Caco-2 (cell line): Measurements from ENCODE around the gene GRHPR. TPM values are rescaled to one million over a fixed set of nuclear protein-coding genes. Genes with fewer than 3 reads are reported as not detected.
"Not testable (repeated sequence)": the region's sequence is repeated elsewhere in the genome, so short reads cannot be mapped to it uniquely, and the experiment has no call there.

Experiments
- BruUV-seq: library from RNA; stranded (reverse); fragments of 400-500 nt; replicated peaks from 2 replicates; lab custom pipeline; 2021; lab: Mats Ljungman, UMichigan
- CTCF ChIA-PET: fragments of 300-600 bp; sonication (Branson Sonifier 250); formaldehyde crosslinking; loops from one replicate; lab custom pipeline; 2022; ENCODE audit warnings: antibody characterized with exemption; lab: Charles Lee
- POLR2A ChIA-PET: fragments of 300-600 bp; sonication (Branson Sonifier 250); formaldehyde crosslinking; loops from one replicate; lab custom pipeline; 2022; ENCODE audit warnings: antibody characterized with exemption; lab: Charles Lee
- DNase-seq, 2 experiments: peaks; one replicate each; pipeline versions ENCODE4 v3.0.0 to v3.0.0-alpha.2; 2020 to 2022
- H3K27me3 ChIP-seq: replicated peaks from 2 replicates; pipeline ENCODE4 v1.6.0; 2011; ENCODE audit warnings: low read length; ENCODE audit not compliant: control insufficient read depth, insufficient read depth
- H3K36me3 ChIP-seq: 2 replicates; pipeline ENCODE4 v1.5.1; 2011; ENCODE audit warnings: low read length; ENCODE audit not compliant: control insufficient read depth, insufficient read depth
- H3K4me1 ChIP-seq: fragments of 250-450 bp; sonication (Bioruptor Pico); 2 replicates; pipeline ENCODE4 v1.5.1; 2020; ENCODE audit warnings: mild to moderate bottlenecking
- H3K4me3 ChIP-seq: 2 replicates; pipeline ENCODE4 v1.5.1; 2011; ENCODE audit warnings: low read depth, mild to moderate bottlenecking, control low read depth, low read length
- H3K9me3 ChIP-seq: fragments of 250-450 bp; sonication (Bioruptor Pico); 2 replicates; pipeline ENCODE4 v1.5.1; 2020; ENCODE audit warnings: mild to moderate bottlenecking, moderate library complexity
- H3K27ac Mint-ChIP-seq: one replicate; pipeline ENCODE4 v1.8.0; 2022; ENCODE audit warnings: mixed read lengths; ENCODE audit not compliant: unreplicated experiment
- H3K27me3 Mint-ChIP-seq: one replicate; pipeline ENCODE4 v1.8.0; 2022; ENCODE audit warnings: mixed read lengths; ENCODE audit not compliant: insufficient read depth, unreplicated experiment
- H3K36me3 Mint-ChIP-seq: one replicate; pipeline ENCODE4 v1.8.0; 2022; ENCODE audit warnings: mild to moderate bottlenecking, mixed read lengths; ENCODE audit not compliant: insufficient read depth, unreplicated experiment
- H3K4me1 Mint-ChIP-seq: one replicate; pipeline ENCODE4 v1.8.0; 2022; ENCODE audit warnings: low read depth, mixed read lengths; ENCODE audit not compliant: unreplicated experiment
- H3K4me3 Mint-ChIP-seq: one replicate; pipeline ENCODE4 v1.8.0; 2022; ENCODE audit warnings: mild to moderate bottlenecking, moderate library complexity, mixed read lengths; ENCODE audit not compliant: unreplicated experiment
- H3K9me3 Mint-ChIP-seq: one replicate; pipeline ENCODE4 v1.8.0; 2022; ENCODE audit warnings: mixed read lengths; ENCODE audit not compliant: unreplicated experiment
- intact Hi-C: fragments of 100-400 bp; cut with micrococcal nuclease; formaldehyde crosslinking; loops from one replicate; pipeline ENCODE4 v1.10.0; 2022; ENCODE audit not compliant: unreplicated experiment
- total RNA-seq: library from RNA; stranded (reverse); gene quantifications from 2 replicates; pipeline ENCODE4 v1.2.3, GENCODE V29; 2022
- TF ChIP-seq, protein P1 (sequence below), 2 experiments: fragments of 200-600 bp in 1 of 2; IDR thresholded peaks; 1 replicate in 1 of 2; 2 replicates in 1 of 2; pipeline versions ENCODE4 v1.5.1 to v1.8.0; 2011 to 2022; ENCODE audit warnings: antibody characterized with exemption in 1 of 2, control low read depth in 1 of 2, inconsistent platforms in 1 of 2, low read depth in 1 of 2, low read length in 1 of 2, mild to moderate bottlenecking in 1 of 2, moderate library complexity in 1 of 2; ENCODE audit not compliant: insufficient read depth in 1 of 2, severe bottlenecking in 1 of 2, unreplicated experiment in 1 of 2

The GRHPR gene
- total RNA-seq, 1 experiment from 2014 or later, result 82.5 TPM

GRCh38 chr9:37425298-37425752 is 2.8 kb downstream of the GRHPR start:
- Histone ChIP-seq H3K36me3 (peaks cover 4% of the 10 kb centered on the region), H3K4me3 (no peak overlapping the region), H3K27me3 (no peaks in the 10 kb centered on the region), H3K4me1 (peaks cover 14% of the 10 kb centered on the region; the same call in 1 of the 2 replicates), H3K9me3 (no peaks in the 10 kb centered on the region)
- DNase-seq, result no peak
- CTCF ChIA-PET, result no interaction called here
- Mint-ChIP-seq H3K27ac (no peak overlapping the region), H3K4me1 (peaks cover 13% of the 10 kb centered on the region), H3K9me3 (no peaks in the 10 kb centered on the region), H3K4me3 (no peak overlapping the region), H3K36me3 (peaks cover 34% of the 10 kb centered on the region), H3K27me3 (no peaks in the 10 kb centered on the region)
- BruUV-seq, result no TSS peak
- TF ChIP-seq, protein P1, sequence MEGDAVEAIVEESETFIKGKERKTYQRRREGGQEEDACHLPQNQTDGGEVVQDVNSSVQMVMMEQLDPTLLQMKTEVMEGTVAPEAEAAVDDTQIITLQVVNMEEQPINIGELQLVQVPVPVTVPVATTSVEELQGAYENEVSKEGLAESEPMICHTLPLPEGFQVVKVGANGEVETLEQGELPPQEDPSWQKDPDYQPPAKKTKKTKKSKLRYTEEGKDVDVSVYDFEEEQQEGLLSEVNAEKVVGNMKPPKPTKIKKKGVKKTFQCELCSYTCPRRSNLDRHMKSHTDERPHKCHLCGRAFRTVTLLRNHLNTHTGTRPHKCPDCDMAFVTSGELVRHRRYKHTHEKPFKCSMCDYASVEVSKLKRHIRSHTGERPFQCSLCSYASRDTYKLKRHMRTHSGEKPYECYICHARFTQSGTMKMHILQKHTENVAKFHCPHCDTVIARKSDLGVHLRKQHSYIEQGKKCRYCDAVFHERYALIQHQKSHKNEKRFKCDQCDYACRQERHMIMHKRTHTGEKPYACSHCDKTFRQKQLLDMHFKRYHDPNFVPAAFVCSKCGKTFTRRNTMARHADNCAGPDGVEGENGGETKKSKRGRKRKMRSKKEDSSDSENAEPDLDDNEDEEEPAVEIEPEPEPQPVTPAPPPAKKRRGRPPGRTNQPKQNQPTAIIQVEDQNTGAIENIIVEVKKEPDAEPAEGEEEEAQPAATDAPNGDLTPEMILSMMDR (IDR thresholded peaks at IDR 0.05; ENCODE audit: insufficient read depth in 1 of 2, low read depth in 1 of 2, low read length in 1 of 2, severe bottlenecking in 1 of 2, unreplicated experiment in 1 of 2), result no peak
- POLR2A ChIA-PET, result interaction anchor here (0.6 kb wide), 1 partner anchor 40 kb away, joined by 5 read pairs; the partner anchor contains the start of gene ZBTB5
- intact Hi-C loops, result no loop called here

DNA sequence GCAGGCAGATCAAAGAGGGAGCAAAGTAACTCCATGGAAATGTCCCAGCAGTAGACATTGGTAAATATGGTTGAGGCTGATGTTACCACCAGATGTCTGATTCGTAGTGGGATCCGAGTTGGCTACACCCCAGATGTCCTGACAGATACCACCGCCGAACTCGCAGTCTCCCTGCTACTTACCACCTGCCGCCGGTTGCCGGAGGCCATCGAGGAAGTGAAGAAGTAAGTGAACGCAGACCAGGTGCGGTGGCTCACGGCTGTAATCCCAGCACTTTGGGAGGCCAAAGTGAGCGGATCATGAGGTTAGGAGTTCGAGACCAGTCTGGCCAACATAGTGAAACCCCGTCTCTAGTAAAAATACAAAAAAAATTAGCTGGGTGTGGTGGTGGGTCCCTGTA is 3.9 kb downstream of the GRHPR start:
- H3K27me3 ChIP-seq, POLR2A ChIA-PET, CTCF ChIA-PET, H3K4me3 Mint-ChIP-seq, H3K4me3 ChIP-seq, BruUV-seq, DNase-seq, H3K9me3 ChIP-seq, H3K9me3 Mint-ChIP-seq, H3K36me3 ChIP-seq, H3K27ac Mint-ChIP-seq, intact Hi-C loops, H3K27me3 Mint-ChIP-seq: not testable (repeated sequence)
- H3K36me3 Mint-ChIP-seq, result peaks cover 34% of the 10 kb centered on the region
- H3K4me1 Mint-ChIP-seq, result peaks cover 13% of the 10 kb centered on the region
- H3K4me1 ChIP-seq, result peaks cover 20% of the 10 kb centered on the region; the same call in 1 of the 2 replicates

DNA sequence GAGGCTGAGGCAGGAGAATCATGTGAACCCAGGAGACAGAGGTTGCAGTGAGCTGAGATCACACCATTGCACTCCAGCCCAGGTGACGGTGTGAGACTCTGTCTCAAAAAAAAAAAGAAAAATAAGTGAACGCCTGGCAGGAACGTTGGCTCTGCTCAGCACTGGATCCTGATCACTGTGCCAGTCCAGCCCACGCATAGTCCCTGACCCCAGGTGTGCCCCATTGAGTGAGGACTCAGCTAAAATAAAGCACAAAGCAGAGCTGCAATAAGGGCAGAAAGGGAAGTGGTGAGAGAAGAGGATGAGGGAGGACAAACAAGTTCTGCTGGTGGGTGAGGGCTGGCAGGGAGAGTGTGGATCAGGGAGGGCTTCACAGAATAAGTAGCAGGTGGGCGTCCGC is 4.3 kb downstream of the GRHPR start:
- H3K4me1 Mint-ChIP-seq, result peaks cover 11% of the 10 kb centered on the region
- intact Hi-C loops, result no loop called here
- no peaks in the 10 kb centered on the region for H3K9me3 Mint-ChIP-seq
- no peak overlapping the region for H3K4me3 ChIP-seq
- BruUV-seq, result no TSS peak
- H3K36me3 Mint-ChIP-seq, result peaks cover 38% of the 10 kb centered on the region
- no peak for DNase-seq
- CTCF ChIA-PET, result no interaction called here
- no peaks in the 10 kb centered on the region for H3K27me3 ChIP-seq
- POLR2A ChIA-PET, result no interaction called here
- no peak overlapping the region for H3K4me3 Mint-ChIP-seq
- peaks cover 6% of the 10 kb centered on the region for H3K36me3 ChIP-seq
- TF ChIP-seq, protein P1 (IDR thresholded peaks at IDR 0.05; ENCODE audit: insufficient read depth in 1 of 2, low read depth in 1 of 2, low read length in 1 of 2, severe bottlenecking in 1 of 2, unreplicated experiment in 1 of 2), result no peak
- peaks cover 15% of the 10 kb centered on the region; the same call in 1 of the 2 replicates for H3K4me1 ChIP-seq
- H3K9me3 ChIP-seq, result no peaks in the 10 kb centered on the region
- H3K27me3 Mint-ChIP-seq, result no peaks in the 10 kb centered on the region
- no peak overlapping the region for H3K27ac Mint-ChIP-seq
